ENCODE results near the gene CRYBG2.

CRYBG2 gene

GRCh38 chr1:26328597-26328996 is 25.3 kb downstream of the CRYBG2 start:
- H3K4me3 ChIP-seq (ENCODE audit: severe bottlenecking), result no peak overlapping the region
- no peaks in the 10 kb centered on the region for H3K9me3 ChIP-seq (ENCODE audit: severe bottlenecking)
- no peak overlapping the region for H3K27ac ChIP-seq (ENCODE audit: poor library complexity, severe bottlenecking)
- peaks cover 65% of the 10 kb centered on the region for H3K36me3 ChIP-seq (ENCODE audit: low read depth)
- ATAC-seq (ENCODE audit: low read depth) (no peak), DNase-seq (ENCODE audit: low spot score) (no peak)
- H3K4me1 ChIP-seq (ENCODE audit: insufficient read depth, poor library complexity, severe bottlenecking), result peaks cover 13% of the 10 kb centered on the region
- TF ChIP-seq CTCF (IDR thresholded peaks at IDR 0.05; ENCODE audit: poor library complexity, severe bottlenecking), result no peak
- no peaks in the 10 kb centered on the region for H3K27me3 ChIP-seq (ENCODE audit: insufficient read depth, poor library complexity, severe bottlenecking)

GRCh38 chr1:26327956-26328362 is 26.0 kb downstream of the CRYBG2 start:
- Histone ChIP-seq H3K9me3 (ENCODE audit: severe bottlenecking) (no peaks in the 10 kb centered on the region), H3K27me3 (ENCODE audit: insufficient read depth, poor library complexity, severe bottlenecking) (no peaks in the 10 kb centered on the region), H3K4me3 (ENCODE audit: severe bottlenecking) (no peak overlapping the region), H3K27ac (ENCODE audit: poor library complexity, severe bottlenecking) (no peak overlapping the region), H3K4me1 (ENCODE audit: insufficient read depth, poor library complexity, severe bottlenecking) (peaks cover 13% of the 10 kb centered on the region), H3K36me3 (ENCODE audit: low read depth) (peaks cover 71% of the 10 kb centered on the region)
- peak; percentile 78 for ATAC-seq (ENCODE audit: low read depth)
- DNase-seq (ENCODE audit: low spot score), result no peak
- TF ChIP-seq CTCF (IDR thresholded peaks at IDR 0.05; ENCODE audit: poor library complexity, severe bottlenecking), result peak; percentile 29

- no peak overlapping the region for H3K4me3 ChIP-seq (ENCODE audit: severe bottlenecking)
- peaks cover 67% of the 10 kb centered on the region for H3K36me3 ChIP-seq (ENCODE audit: low read depth)
- ATAC-seq (ENCODE audit: low read depth) (no peak), DNase-seq (ENCODE audit: low spot score) (no peak)
- H3K27me3 ChIP-seq (ENCODE audit: insufficient read depth, poor library complexity, severe bottlenecking), result no peaks in the 10 kb centered on the region
- H3K9me3 ChIP-seq (ENCODE audit: severe bottlenecking), result no peaks in the 10 kb centered on the region
- no peak for TF ChIP-seq CTCF (IDR thresholded peaks at IDR 0.05; ENCODE audit: poor library complexity, severe bottlenecking)
- peaks cover 7% of the 10 kb centered on the region for H3K4me1 ChIP-seq (ENCODE audit: insufficient read depth, poor library complexity, severe bottlenecking)
- no peak overlapping the region for H3K27ac ChIP-seq (ENCODE audit: poor library complexity, severe bottlenecking)
Observed at GRCh38 chr1:26324550-26324949, 29.4 kb downstream of the CRYBG2 start.

- no peak for ATAC-seq (ENCODE audit: low read depth)
- no peak for TF ChIP-seq CTCF (IDR thresholded peaks at IDR 0.05; ENCODE audit: poor library complexity, severe bottlenecking)
- H3K27me3 ChIP-seq (ENCODE audit: insufficient read depth, poor library complexity, severe bottlenecking), result no peaks in the 10 kb centered on the region
- H3K27ac ChIP-seq (ENCODE audit: poor library complexity, severe bottlenecking), result no peak overlapping the region
- no peak for DNase-seq (ENCODE audit: low spot score)
- no peak overlapping the region for H3K4me3 ChIP-seq (ENCODE audit: severe bottlenecking)
- H3K4me1 ChIP-seq (ENCODE audit: insufficient read depth, poor library complexity, severe bottlenecking), result peaks cover 7% of the 10 kb centered on the region
- no peaks in the 10 kb centered on the region for H3K9me3 ChIP-seq (ENCODE audit: severe bottlenecking)
- H3K36me3 ChIP-seq (ENCODE audit: low read depth), result peaks cover 65% of the 10 kb centered on the region
Observed at GRCh38 chr1:26323382-26323781, 30.5 kb downstream of the CRYBG2 start.

GRCh38 chr1:26322042-26322331 is 31.9 kb downstream of the CRYBG2 start:
- Histone ChIP-seq H3K36me3 (ENCODE audit: low read depth) (peaks cover 59% of the 10 kb centered on the region), H3K4me1 (ENCODE audit: insufficient read depth, poor library complexity, severe bottlenecking) (no peaks in the 10 kb centered on the region), H3K4me3 (ENCODE audit: severe bottlenecking) (no peak overlapping the region), H3K9me3 (ENCODE audit: severe bottlenecking) (no peaks in the 10 kb centered on the region), H3K27ac (ENCODE audit: poor library complexity, severe bottlenecking) (no peak overlapping the region), H3K27me3 (ENCODE audit: insufficient read depth, poor library complexity, severe bottlenecking) (no peaks in the 10 kb centered on the region)
- ATAC-seq (ENCODE audit: low read depth), result no peak
- DNase-seq (ENCODE audit: low spot score), result no peak
- no peak for TF ChIP-seq CTCF (IDR thresholded peaks at IDR 0.05; ENCODE audit: poor library complexity, severe bottlenecking)

All from RWPE2 (cell line).